Left lung (tissue), 10 donors: ENCODE results near the gene ARHGEF38. TPM values are rescaled to one million over a fixed set of nuclear protein-coding genes. Genes with fewer than 3 reads are reported as not detected.
A peak's percentile ranks its signal among the peaks of the same experiment; 100 is the strongest.

Experiments used
- ATAC-seq: fragments of 200-7000 bp; cut with Tn5 transposase; one replicate; pipeline ENCODE4 v1.9.1; 2020; ENCODE audit warnings: moderate library complexity
- DNase-seq, 4 donors: peaks; one replicate each; pipeline ENCODE4 v3.0.0-alpha.2; 2013 to 2020
- H3K27ac ChIP-seq, 2 donors: fragments of 200-600 bp; sonication (generic) in 1 of 2; one replicate each; pipeline versions ENCODE4 v1.5.0 to v1.8.0; 2020 to 2021
- H3K27me3 ChIP-seq, 2 donors: fragments of 200-600 bp; sonication (generic) in 1 of 2; one replicate each; pipeline versions ENCODE4 v1.5.0 to v1.8.0; 2020 to 2021
- H3K36me3 ChIP-seq, 2 donors: fragments of 200-600 bp; sonication (generic) in 1 of 2; one replicate each; pipeline versions ENCODE4 v1.5.0 to v1.8.0; 2020 to 2021
- H3K4me1 ChIP-seq, 2 donors: fragments of 200-600 bp; one replicate each; pipeline ENCODE4 v1.8.0; 2021
- H3K4me3 ChIP-seq, 2 donors: fragments of 200-600 bp; sonication (generic) in 1 of 2; one replicate each; pipeline versions ENCODE4 v1.5.0 to v1.8.0; 2020 to 2021; ENCODE audit warnings: mild to moderate bottlenecking in 1 of 2
- H3K9me3 ChIP-seq, 2 donors: fragments of 200-600 bp; sonication (generic) in 1 of 2; one replicate each; pipeline versions ENCODE4 v1.5.0 to v1.8.0; 2020 to 2021
- intact Hi-C, 2 donors: fragments of 100-400 bp; cut with DNase I; formaldehyde crosslinking; loops; one replicate each; pipeline versions ENCODE4 v1.11.2 to v1.14.2; 2022
- polyA plus RNA-seq, 6 donors: library from polyadenylated mRNA; unstranded; fragments of 120-200 nt; gene quantifications; one replicate each; pipeline ENCODE4 v1.2.1, GENCODE V29; 2013; ENCODE audit not compliant: insufficient read length in 6 of 6
- total RNA-seq, 2 donors: library from RNA; stranded (reverse); fragmentation: NEBNext Ultra II Directional; extraction: Animal tissue kit (Norgen Biotek cat#: 25700); gene quantifications; one replicate each; pipeline ENCODE4 v1.2.1, GENCODE V29; 2021
- TF ChIP-seq, protein P1 (sequence below), 2 donors: fragments of 200-600 bp; sonication (generic) in 1 of 2; IDR thresholded peaks; one replicate each; pipeline versions ENCODE4 v1.5.0 to v1.8.0; 2021; ENCODE audit warnings: antibody characterized with exemption in 2 of 2
- donor health status: DM: no; HTN: yes; CAD: no.
- donor health status: DM: no; HTN: no; CAD: no.

ARHGEF38 gene
- total and polyA plus RNA-seq, 8 donors: 5.0 to 12.1 (median 8.4) TPM

DNA sequence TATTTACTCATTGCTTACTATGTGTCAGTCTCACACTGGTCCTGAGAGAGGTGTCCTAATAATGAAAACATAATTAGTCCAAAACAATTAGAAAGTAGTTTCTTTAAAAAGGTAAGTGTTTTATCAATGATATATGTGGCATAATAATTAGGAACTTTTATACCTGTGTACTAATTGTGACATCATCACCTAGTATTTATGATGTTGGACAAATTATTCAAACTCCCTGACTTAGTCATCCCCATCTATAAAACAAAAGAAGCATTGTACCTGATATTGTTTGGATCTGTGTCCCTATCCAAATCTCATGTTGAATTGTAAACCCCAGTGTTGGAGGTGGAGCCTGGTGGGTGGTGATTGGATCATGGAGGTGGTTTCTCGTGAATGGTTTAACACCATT lies 15.8 kb upstream of the ARHGEF38 start:
- Histone ChIP-seq H3K36me3 (no peaks in the 10 kb centered on the region), H3K4me3 (no peak overlapping the region), H3K27me3 (no peaks in the 10 kb centered on the region), H3K4me1 (no peaks in the 10 kb centered on the region), H3K9me3 (no peaks in the 10 kb centered on the region), H3K27ac (no peak overlapping the region)
- ATAC-seq (no peak), DNase-seq (no peak)
- intact Hi-C loops: no loop called here
- TF ChIP-seq, protein P1, sequence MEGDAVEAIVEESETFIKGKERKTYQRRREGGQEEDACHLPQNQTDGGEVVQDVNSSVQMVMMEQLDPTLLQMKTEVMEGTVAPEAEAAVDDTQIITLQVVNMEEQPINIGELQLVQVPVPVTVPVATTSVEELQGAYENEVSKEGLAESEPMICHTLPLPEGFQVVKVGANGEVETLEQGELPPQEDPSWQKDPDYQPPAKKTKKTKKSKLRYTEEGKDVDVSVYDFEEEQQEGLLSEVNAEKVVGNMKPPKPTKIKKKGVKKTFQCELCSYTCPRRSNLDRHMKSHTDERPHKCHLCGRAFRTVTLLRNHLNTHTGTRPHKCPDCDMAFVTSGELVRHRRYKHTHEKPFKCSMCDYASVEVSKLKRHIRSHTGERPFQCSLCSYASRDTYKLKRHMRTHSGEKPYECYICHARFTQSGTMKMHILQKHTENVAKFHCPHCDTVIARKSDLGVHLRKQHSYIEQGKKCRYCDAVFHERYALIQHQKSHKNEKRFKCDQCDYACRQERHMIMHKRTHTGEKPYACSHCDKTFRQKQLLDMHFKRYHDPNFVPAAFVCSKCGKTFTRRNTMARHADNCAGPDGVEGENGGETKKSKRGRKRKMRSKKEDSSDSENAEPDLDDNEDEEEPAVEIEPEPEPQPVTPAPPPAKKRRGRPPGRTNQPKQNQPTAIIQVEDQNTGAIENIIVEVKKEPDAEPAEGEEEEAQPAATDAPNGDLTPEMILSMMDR (IDR thresholded peaks at IDR 0.05): no peak

DNA sequence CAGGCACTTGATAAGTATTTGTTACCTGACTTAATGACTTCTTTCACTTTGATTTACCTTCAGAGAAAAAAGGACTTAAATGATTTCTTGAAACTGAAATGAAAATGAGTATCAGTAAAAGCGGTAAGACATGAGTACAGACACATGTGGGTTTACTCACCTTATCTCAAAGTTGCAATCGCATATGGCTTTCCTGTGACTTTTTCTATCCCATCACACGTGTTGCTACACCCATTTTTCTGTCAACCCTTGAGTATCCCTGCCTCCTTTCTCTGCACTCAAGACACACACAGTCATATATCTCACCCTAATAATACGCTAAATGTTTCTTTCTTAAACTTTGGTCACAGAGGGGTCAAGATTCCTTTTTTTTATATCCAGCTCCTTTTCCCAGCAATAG lies 11.0 kb upstream of the ARHGEF38 start:
- peak; percentile 25 for ATAC-seq
- intact Hi-C loops: no loop called here
- no peaks in the 10 kb centered on the region for H3K36me3 ChIP-seq
- DNase-seq: no peak
- no peaks in the 10 kb centered on the region for H3K4me1 ChIP-seq
- H3K27me3 ChIP-seq: no peaks in the 10 kb centered on the region
- TF ChIP-seq, protein P1 (IDR thresholded peaks at IDR 0.05): no peak
- no peak overlapping the region for H3K27ac ChIP-seq
- H3K9me3 ChIP-seq: no peaks in the 10 kb centered on the region
- H3K4me3 ChIP-seq: no peak overlapping the region

DNA sequence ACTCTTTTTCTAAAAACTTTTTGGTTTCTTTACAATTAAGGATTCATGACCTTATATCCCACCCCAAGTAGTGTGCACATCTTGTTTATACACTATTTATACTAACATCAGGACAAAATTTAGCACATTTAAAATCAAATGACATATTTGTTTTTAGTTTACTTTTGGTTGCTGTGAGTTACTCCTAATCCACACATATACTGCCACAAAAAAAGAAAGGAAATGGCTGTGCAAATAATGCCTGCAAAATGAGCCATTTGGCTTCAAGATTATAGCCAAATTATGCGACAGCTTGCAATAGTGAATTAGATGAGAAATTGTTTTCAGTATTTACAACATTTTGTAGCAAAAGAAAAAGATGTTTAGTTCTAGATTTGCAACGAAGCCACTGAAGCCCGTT lies 10.4 kb upstream of the ARHGEF38 start:
- TF ChIP-seq, protein P1 (IDR thresholded peaks at IDR 0.05): no peak
- Histone ChIP-seq H3K9me3 (no peaks in the 10 kb centered on the region), H3K36me3 (no peaks in the 10 kb centered on the region), H3K4me3 (no peak overlapping the region), H3K4me1 (no peaks in the 10 kb centered on the region), H3K27me3 (no peaks in the 10 kb centered on the region), H3K27ac (no peak overlapping the region)
- intact Hi-C loops: no loop called here
- ATAC-seq: no peak
- DNase-seq: no peak

DNA sequence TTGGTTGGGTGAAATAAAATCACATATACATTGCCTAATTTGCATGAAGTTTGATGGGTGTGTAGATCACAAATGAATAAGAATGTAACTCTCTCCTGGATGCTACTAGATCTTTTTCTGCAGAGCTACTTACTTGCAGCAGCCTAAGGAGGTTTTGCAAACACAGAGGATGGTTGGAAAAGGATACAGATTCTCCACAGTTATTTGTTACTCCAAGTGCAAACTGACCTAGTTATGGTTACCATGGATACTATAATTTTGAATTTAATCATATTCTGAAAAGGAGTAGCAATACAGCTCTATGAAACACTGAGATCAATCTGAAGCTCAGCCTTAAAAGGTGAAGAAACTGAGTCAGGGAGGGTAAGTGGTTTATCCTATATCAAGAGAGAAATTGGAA lies 9.1 kb upstream of the ARHGEF38 start:
- no peaks in the 10 kb centered on the region for H3K4me1 ChIP-seq
- H3K27me3 ChIP-seq: no peaks in the 10 kb centered on the region
- DNase-seq (no peak), ATAC-seq (no peak)
- H3K36me3 ChIP-seq: no peaks in the 10 kb centered on the region
- no peak overlapping the region for H3K4me3 ChIP-seq
- no peaks in the 10 kb centered on the region for H3K9me3 ChIP-seq
- H3K27ac ChIP-seq: no peak overlapping the region
- TF ChIP-seq, protein P1 (IDR thresholded peaks at IDR 0.05): no peak
- intact Hi-C loops: no loop called here

DNA sequence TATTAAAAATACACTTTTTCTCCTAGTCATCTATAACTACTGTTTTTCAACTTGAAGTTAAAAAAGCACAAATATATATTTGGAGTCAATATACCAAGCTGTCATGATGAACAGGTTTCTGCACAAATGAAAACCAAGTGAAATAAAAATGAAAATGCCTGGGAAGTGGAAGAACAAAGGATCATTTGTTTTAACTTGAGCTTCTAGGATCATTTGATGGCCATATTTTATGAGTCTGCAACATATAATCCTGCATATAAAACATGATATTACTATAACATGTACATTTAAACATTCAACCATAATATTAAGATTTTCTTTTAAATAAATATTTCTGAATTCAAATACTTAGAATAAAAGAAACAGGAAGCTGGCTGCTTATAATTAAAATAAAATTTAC lies 8.5 kb upstream of the ARHGEF38 start:
- no peaks in the 10 kb centered on the region for H3K27me3 ChIP-seq
- no peaks in the 10 kb centered on the region for H3K4me1 ChIP-seq
- no peak overlapping the region for H3K4me3 ChIP-seq
- DNase-seq (no peak), ATAC-seq (no peak)
- H3K36me3 ChIP-seq: no peaks in the 10 kb centered on the region
- TF ChIP-seq, protein P1 (IDR thresholded peaks at IDR 0.05): no peak
- H3K27ac ChIP-seq: no peak overlapping the region
- intact Hi-C loops: no loop called here
- H3K9me3 ChIP-seq: no peaks in the 10 kb centered on the region
